Caki2 (cell line): Measurements from ENCODE around the gene ACMSD. TPM values are rescaled to one million over a fixed set of nuclear protein-coding genes. Genes with fewer than 3 reads are reported as not detected.
"Not testable (repeated sequence)": the region's sequence is repeated elsewhere in the genome, so short reads cannot be mapped to it uniquely, and the experiment has no call there.

Experiments used
- DNase-seq: peaks from one replicate; pipeline ENCODE4 v3.0.0-alpha.2; 2015; ENCODE audit warnings: low read depth
- in situ Hi-C: cut with HindIII; loops from 2 replicates; pipeline ENCODE4 v1.10.0; 2016; ENCODE audit warnings: low sequenced_read_pairs, low pct_unique_long_range_greater_than_20kb, mixed read lengths
- total RNA-seq: library from RNA; depleted of rRNA; stranded (reverse); fragments of >200 nt; shearing (Covaris generic); gene quantifications from 2 replicates; pipeline ENCODE4 v1.2.3, GENCODE V29; 2014; ENCODE audit warnings: low replicate concordance

The ACMSD gene
- total RNA-seq, 1 experiment from 2014 or later = 5.3 TPM

GRCh38 chr2:134884435-134884834 lies 46.0 kb downstream of the ACMSD start:
- DNase-seq = no peak
- in situ Hi-C loops = no loop called here

DNA sequence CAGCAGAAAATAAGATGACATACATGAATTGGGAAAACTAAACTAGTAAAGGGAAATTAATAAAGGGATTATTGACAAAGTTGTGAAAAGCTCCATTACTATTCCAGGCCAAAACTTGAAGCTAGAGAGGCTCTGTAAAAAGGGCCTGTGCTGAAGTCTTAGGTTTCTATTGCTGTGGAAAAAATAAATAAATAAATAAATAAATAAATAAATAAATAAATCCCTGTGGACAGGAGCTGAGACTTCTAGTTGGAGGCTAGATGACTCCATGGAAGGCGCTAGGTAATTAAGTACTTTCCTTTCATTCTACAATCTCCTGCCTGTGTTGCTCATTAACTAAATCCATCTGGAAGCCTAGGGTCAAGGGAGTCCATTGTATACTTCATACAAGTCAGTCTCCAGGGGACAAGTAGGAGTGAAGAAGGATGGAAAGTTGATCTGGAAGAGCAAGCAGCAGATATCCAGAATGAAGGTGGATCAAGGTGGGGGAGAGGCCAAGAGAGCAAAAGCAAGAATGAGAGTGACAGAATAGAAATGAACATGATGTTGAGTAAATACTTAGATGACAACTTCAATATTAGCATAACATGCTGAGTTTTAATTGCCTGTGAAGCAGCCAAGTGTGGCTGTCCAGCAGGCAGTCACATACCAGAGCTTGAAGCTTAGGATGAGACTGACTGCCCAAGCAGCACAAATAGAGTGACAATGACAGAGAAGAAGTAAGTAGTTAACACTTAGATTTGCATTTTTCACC lies 54.0 kb downstream of the ACMSD start:
- peak; percentile 54 for DNase-seq
- in situ Hi-C loops = no loop called here

- DNase-seq = no peak
- in situ Hi-C loops = no loop called here
These were observed 59.5 kb downstream of the ACMSD start for GRCh38 chr2:134897932-134898331.

GRCh38 chr2:134899204-134899603 lies 60.8 kb downstream of the ACMSD start:
- no peak for DNase-seq
- in situ Hi-C loops = no loop called here

GRCh38 chr2:134900151-134900550 lies 61.7 kb downstream of the ACMSD start:
- in situ Hi-C loops = no loop called here
- no peak for DNase-seq

DNA sequence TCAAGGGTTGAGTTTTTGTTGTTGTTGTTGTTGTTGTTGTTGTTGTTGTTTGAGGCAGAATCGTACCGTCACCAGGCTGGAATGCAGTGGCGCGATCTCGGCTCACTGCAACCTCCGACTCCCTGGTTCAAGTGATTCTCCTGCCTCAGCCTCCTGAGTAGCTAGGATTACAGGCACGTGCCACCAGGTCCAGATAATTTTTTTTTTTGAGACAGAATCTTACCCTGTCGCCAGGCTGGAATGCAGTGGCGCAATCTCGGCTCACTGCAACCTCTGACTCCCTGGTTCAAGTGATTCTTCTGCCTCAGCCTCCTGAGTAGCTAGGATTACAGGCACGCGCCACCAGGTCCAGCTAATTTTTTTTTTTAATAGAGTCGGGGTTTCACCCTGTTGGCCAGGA lies 65.3 kb downstream of the ACMSD start:
- in situ Hi-C loops, DNase-seq: not testable (repeated sequence)

DNA sequence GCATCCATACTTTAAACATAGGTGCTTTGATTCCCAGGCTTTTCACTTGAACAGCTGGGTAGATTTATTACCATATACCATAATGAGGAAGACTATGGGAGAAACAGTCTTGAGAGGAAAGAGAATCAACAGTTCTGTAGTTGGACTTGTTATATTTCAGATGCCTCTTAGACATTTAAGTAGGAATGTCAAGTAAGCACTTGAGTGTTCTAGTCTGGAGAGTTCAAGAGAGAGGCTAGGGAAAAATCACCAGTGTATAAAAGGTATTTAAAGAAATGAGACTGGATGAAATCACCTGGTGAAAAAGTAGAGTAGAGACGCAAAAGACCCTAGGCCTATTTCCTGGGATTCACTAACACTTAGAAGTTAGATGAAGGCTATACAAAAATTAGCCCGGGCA lies 66.8 kb downstream of the ACMSD start:
- DNase-seq = no peak
- in situ Hi-C loops = no loop called here

- no peak for DNase-seq
- in situ Hi-C loops = no loop called here
These were observed 68.3 kb downstream of the ACMSD start for GRCh38 chr2:134906726-134907125.

DNA sequence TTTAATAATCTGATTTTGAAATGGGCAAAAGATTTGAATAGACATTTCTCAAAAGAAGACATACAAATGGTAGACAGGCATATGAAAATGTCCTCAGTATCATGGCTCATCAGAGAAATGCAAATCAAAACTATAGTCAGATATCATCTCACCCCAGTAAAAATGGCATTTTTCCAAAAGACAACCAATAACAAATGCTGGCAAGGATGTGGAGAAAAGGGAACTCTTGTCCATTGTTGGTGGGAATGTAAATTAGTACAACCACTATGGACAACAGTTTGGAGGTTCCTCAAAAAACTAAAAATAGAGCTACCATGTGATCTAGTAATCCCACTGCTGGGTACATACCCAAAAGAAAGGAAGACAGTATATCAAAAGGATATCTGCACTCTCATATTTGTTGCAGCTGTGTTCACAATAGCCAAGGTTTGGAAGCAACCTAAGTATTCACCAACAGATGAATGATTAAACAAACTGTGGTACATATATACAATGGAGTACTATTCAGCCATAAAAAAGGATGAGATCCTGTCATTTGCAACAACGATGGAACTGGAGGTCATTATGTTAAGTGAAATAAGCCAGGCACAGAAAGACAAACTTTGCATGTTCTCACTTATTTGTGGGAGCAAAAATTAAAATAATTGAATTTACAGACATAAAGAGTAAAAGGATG lies 69.2 kb downstream of the ACMSD start:
- DNase-seq, in situ Hi-C loops: not testable (repeated sequence)

DNA sequence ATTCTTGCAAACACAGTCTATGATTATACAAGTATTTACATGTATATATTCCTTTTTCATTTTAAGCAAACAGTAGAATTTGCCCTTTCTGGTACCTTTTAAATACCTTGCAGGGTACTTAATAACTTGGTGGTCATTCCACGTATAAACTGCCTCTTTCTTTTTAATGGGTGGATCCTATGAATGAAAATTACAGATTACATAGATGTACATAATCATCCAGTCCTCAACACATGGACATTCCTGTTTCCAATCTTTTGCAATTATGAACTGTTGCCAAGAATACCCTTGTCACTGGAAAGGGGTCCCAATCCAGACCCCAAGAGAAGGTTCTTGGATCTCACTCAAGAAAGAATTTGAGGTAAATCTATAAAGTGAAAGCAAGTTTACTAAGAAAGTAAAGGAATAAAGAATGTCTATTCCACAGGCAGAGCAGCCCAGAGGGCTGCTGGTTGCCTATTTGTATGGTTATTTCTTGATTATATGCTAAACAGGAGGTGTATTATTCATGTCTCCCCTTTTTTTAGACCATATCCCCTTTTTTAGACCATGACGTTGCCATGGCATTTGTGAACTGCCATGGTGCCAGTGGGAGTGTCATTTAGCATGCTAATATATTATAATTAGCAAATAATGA lies 72.5 kb downstream of the ACMSD start:
- in situ Hi-C loops = no loop called here
- no peak for DNase-seq

- in situ Hi-C loops = no loop called here
- no peak for DNase-seq
These were observed 73.0 kb downstream of the ACMSD start for GRCh38 chr2:134911400-134911785.

DNA sequence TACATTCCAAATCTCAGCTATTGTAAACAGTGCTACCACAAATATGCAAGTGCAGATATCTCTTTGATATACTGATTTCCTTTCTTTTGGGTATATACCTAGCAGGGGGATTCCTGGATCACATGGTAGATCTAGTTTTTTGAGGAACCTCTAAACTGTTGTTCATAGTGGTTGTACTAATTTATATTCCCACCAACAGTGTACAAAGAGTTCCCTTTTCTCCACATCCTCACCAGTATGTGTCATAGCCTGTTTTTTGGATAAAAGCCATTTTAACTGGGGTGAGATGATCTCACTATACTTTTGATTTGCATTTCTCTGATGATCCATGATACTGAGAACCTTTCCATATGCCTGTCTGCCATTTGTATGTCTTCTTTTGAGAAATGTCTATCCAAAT lies 73.9 kb downstream of the ACMSD start:
- in situ Hi-C loops = no loop called here
- no peak for DNase-seq

DNA sequence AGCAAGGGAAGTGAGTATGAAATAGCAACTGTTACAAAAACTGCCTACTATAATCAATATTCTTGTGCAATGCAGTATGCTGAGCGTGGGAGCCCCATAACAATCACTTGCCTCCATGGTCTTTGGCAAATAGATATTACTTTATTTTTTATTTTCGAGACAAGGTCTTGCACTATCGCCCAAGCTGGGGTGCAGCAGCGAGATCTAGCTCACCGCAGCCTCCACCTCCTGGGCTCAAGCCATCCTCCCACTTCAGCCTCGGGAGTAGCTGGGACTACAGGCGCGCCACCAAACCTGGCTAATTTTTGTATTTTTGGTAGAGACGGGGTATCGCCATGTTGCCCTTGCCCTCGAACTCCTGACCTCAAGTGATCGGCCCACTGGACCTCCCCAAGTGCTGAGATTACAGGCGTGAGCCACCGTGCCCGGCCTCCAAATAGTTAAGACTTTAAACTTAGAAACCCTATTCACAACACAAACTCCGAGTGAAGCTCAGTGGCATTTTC lies 79.0 kb downstream of the ACMSD start:
- no peak for DNase-seq
- in situ Hi-C loops = no loop called here

DNA sequence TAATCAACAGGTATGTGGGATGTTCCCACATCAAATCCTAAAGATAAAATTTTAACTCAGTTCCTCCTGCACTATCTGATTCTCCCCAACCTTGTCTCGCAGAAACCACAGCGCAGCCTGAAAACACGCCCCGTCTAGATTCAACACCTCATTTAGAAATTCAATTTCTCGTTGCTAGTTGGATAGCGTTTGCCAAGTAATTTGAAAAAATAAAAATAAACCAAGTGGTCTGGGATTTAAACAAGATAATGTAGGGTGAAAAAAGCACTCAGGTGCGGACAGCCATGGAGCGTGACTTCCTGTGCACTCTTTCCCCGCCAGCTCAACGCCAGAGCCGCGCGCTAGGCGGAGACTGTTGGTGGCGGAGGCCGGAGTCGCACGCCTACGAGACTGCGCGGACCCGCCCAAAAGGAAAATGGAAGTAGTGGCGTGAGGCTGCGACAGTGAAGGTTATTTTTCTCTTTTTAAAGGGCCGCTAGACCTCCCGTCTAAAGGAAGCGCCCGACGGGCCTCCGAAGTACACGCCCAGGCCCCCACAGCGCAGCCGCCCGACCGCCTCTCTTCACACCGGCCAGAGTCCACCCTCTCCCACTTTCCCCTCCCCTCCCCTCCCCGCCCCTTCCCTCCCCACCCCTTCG lies 79.6 kb downstream of the ACMSD start:
- in situ Hi-C loops = no loop called here
- DNase-seq = no peak

GRCh38 chr2:134918526-134919340 lies 80.3 kb downstream of the ACMSD start, which contains the start of gene CCNT2:
Gene CCNT2 (plus strand): TSS chr2:134918822. CDS start chr2:134918855, 33 bp downstream.
- DNase-seq = peak; percentile 99
- in situ Hi-C loops = no loop called here

DNA sequence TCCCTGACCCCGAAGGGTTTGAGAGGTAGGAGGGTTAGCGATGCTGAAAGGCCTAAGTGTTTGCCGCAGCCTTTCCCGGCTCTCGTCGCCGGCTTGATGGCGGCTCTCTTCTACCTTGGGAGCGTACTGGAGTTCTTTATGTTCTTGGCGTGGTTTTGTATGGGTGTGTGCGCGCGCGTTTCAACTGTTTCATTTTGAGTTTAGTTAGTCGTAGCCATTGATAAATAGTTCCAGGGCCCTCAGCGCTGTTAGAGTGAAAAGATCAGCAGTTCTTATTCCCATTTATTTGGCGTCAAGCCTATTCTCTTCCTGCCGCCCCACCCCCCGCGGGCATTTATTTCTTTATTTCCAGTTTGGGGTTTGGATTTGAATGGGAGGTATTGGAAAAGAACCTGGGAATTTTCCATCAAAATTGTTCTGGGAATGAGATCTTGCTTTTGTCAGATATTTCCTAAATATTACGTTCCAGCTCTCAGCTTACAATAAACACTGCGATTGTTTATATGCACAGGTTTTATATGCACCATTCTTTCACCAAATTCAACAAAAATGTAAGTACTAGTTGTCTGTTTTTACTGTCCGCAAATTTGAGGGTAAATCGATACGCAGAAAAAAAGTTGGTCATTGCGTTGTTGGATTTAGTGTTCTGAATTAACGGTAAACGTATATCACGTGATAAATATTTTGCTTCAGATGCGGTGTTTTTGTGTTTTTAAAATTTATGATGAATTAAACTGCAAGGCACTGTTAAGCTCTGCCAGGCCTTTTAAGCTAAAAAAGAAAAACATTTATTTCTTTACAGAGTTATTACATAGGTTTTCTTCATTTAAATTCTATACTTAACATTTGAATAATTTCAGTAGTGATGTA lies 81.2 kb downstream of the ACMSD start:
- in situ Hi-C loops = no loop called here
- DNase-seq = no peak

- DNase-seq = no peak
- in situ Hi-C loops = no loop called here
These were observed 86.5 kb downstream of the ACMSD start for GRCh38 chr2:134924912-134925311.
